NT2/D1 (cell line): Measurements from ENCODE around the gene NLRP6.

ENCODE experiments used
- SUZ12 ChIP-seq: IDR thresholded peaks from 2 replicates; pipeline ENCODE4 v1.6.1; 2011; ENCODE audit not compliant: insufficient read length, insufficient read depth; ENCODE audit errors: extremely low read depth
- YY1 ChIP-seq: IDR thresholded peaks from 2 replicates; pipeline ENCODE4 v1.6.1; 2011; ENCODE audit not compliant: insufficient read length, insufficient read depth

DNA sequence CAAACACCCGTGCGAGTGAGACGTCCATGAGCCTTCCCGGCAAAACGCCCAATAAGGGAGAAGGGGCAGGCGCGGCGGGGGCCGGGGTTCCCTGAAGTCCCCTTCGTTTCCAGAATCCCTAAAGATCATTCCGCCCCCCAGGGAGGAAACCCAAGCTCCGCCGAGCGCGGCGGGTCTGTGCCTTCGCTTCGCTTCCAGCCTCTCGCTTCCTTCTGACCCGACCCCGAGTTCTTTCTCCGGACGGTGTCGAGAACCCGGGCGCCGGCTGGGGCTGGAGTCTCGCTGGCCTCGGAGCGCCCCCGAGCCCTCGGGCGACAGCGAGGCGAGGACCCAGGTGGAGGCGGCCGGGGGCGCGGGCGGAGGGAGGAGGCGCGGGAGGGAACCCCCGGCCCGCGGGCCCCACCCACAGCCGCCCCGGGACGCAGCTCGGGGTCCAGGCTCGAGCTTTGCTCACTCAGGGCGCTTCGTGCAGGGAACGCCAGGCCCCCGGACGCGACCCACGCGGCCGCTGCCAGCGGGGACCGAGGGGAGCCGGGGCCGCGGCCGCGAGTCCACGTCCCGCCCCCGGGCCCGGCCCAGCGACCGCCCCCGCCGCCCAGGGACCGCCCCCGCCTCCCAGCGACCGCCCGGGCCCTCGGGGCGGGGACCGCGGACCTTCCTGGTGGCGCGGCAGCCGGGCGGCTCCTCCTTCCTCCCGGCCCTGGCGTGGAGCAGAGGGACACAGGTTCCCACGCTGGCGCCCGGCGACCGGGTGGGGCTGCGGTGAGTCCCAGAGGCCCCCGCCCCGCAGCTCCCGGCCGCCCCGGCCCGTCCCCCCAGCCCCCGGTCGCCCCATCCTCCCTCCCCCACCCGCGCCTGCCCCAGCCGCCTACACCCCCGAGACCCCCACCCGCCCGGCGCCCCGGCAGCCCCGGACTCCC is 10.5 kb downstream of the NLRP6 start, which contains the start of gene PGGHG:
- TF ChIP-seq YY1 (no peak), SUZ12 (no peak)
